ENCODE measurements around the gene IGHMBP2.

DNA sequence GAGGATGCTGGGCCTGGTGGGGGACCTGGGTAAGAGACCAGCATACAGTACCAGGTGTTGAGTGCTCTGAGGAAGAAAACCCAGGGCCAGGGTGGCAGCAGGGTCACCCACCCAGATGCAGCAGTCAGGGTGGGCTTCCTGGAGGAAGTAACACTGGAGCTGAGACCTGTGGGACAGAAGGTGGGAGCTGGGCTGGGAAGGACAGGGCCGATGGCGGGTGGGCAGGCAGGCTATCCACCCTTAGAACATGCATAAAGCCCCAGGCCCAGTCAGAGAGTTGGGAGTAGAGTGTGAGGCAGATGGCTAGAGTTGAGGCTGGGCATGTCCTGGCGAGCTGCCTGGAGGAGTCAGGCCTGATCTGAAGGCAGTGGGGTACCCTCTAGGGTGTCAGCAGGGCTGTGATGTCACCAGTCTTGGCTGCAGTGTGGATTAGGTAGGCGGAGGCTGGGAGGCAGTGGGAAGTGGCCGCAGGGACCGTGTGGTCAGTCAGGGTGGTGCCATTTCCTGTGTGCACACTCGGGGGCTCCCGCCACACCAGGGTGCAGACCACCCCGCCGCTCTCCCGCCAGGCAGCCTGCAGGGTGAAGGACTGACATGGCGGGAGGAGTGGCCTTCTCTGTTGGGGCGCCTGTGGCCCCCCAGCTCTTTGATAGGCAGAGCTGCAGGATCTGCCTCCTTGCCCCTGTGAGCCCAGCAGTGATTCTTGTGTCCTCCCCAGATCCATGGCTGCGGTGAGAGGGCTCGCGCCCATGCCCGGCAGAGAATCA lies 35.3 kb downstream of the IGHMBP2 start:
- TF ChIP-seq, protein P1, sequence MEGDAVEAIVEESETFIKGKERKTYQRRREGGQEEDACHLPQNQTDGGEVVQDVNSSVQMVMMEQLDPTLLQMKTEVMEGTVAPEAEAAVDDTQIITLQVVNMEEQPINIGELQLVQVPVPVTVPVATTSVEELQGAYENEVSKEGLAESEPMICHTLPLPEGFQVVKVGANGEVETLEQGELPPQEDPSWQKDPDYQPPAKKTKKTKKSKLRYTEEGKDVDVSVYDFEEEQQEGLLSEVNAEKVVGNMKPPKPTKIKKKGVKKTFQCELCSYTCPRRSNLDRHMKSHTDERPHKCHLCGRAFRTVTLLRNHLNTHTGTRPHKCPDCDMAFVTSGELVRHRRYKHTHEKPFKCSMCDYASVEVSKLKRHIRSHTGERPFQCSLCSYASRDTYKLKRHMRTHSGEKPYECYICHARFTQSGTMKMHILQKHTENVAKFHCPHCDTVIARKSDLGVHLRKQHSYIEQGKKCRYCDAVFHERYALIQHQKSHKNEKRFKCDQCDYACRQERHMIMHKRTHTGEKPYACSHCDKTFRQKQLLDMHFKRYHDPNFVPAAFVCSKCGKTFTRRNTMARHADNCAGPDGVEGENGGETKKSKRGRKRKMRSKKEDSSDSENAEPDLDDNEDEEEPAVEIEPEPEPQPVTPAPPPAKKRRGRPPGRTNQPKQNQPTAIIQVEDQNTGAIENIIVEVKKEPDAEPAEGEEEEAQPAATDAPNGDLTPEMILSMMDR (IDR thresholded peaks at IDR 0.05; ENCODE audit: borderline replicate concordance, extremely low read depth, low read length, poor library complexity, severe bottlenecking) = no peak
- TF ChIP-seq EZH2 (IDR thresholded peaks at IDR 0.05; ENCODE audit: borderline replicate concordance, low read depth, low read length, severe bottlenecking) = no peak

Data from DND-41 (cell line).